Stimulated activated CD8-positive, alpha-beta memory T cell treated with anti-CD3 and anti-CD28 coated beads, Interleukin-12 subunit alpha, Interleukin-12 subunit beta, amount 100 ng/mL, for 4 hours (primary cell): ENCODE measurements around the gene ANKRD44.
"Not testable (repeated sequence)": the region's sequence is repeated elsewhere in the genome, so short reads cannot be mapped to it uniquely, and the experiment has no call there.

Experiments
- DNase-seq: peaks from one replicate; pipeline ENCODE4 v3.0.0-alpha.2; 2020; ENCODE audit warnings: low read depth

Gene ANKRD44

DNA sequence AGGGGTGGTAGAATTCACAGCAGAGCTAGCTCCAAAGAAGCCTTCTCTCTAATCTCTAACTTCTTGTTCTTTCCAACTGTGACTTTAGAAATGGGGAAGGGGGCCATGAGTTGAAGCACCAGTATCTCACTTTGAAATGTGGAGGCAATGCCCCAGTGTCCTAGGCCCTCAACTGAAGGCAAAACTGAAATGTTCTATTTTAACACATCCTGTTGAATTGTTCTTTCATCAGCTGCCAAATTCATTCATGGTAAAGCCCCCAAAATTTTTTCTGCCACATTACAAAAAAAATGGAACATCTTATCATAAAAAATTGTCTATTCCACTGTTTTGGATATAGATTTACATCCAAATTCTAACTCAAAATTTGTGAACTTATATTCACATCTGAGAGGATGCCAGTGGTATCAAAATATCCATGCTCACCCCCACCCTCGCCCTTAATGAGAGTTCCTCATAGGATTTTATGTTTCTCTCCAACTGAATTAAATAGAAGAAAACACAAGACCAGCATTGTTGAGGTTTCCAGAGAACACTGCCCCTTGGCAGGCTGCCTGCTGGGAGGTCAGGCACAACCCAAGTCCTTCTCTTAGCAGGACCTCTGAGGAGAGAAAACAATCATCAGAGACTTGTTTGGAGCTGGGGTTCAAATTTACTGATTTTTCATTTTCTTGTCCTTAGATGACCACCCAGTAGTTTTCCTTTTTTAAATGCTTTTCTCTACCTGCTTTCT lies 236.7 kb downstream of the ANKRD44 start:
- DNase-seq, result no peak

DNA sequence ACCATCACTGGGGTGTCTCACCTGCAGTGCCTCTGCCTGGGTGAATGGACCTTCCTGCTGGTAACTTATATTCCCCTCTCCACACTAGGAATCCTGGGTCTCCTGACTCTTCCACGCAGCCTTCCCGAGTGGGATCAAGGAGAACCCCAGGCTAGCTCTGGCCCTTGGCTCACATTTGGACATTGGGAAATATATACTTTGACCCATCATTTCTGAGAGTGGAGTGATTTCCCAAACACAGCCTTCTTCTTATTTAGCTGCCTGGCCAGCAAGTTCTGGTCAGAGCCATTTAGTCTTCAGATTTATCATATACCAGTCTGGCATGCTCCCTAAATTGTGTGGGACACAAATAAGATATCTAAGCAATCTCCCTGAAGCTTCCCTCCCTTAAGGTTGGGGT lies 237.3 kb downstream of the ANKRD44 start:
- no peak for DNase-seq

DNA sequence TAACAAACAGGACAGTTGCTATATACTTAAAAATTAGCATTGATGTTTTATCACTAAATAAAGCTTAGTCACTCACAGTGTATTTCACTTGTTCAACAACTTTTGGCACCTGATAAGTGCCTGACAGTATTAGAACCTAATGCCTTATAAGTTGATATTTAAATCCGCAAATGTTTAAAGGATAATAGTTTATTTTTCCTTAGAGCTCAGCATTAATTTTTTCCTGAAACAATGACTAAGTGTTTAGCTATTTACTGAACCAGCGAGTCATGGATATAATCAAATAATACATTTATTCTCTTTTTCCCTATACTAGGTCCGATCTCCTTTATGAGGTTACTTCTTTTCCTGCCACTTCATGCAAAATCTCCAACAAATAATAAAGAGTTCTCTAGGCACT lies 238.0 kb downstream of the ANKRD44 start:
- DNase-seq, result no peak

DNA sequence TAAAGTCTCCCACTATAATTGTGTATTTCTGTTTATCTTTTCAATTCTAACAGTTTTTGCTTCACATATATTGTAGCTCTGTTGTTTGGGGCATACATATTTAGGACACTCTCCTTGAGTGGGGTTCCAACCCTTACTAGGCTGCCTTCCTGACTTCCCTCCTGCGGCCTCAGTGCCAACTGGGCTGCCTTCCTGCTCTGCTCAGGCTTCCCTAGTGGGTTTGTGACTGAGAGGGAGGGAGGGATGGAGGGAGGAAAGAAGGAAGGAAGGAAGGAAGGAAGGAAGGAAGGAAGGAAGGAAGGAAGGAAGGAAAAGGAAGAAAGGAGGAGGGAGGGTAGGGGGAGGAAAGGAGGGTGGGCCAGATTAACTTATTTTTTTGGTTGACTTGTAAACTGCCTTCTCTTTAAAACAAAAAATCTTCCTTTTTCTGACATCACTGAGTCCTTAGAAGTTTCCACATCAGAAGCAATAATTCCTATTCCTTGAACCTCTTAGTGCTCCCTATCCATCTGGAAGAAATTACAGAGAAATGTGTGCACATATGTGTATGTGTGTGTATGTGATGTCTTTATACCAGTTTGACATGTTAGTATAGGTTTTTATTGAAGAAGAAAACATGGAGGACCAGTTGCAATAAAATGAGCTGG lies 238.7 kb downstream of the ANKRD44 start:
- no peak for DNase-seq

DNA sequence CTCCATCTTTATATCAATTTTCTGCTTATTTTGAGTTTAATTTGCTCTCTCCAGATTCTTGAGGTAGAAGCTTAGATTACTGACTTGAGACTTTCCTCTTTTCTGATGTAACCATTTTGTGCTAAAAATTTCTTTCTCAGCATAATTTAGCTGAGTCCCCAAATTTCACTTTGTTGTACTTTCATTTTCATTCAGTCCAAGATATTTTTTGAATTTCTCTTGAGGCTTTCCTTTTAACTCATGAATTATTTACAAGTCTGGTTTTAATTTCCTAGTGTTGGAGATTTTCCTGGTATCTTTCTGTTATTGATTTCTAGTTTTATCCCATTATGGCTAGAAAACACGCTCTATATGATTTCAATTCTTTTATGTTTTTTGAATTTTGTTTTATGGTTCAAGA lies 239.4 kb downstream of the ANKRD44 start:
- no peak for DNase-seq

DNA sequence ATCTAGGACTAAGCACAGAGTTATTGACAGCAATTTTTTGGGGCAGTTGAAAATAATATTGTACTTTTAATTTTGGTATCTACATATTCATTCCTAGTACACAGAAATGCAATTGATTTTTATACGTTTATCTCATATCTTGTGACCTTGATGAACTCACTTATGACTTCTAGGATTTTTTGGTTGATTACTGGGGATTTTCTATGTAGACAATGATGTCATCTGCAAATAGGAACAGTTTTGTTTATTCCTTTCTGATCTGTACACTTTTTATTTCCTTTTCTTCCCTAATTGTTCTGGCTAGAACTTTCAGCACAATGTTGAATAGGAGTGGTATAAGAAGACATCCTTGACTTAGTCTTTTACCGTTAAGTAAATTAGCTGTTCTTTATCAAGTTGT lies 240.6 kb downstream of the ANKRD44 start:
- DNase-seq, result no peak

DNA sequence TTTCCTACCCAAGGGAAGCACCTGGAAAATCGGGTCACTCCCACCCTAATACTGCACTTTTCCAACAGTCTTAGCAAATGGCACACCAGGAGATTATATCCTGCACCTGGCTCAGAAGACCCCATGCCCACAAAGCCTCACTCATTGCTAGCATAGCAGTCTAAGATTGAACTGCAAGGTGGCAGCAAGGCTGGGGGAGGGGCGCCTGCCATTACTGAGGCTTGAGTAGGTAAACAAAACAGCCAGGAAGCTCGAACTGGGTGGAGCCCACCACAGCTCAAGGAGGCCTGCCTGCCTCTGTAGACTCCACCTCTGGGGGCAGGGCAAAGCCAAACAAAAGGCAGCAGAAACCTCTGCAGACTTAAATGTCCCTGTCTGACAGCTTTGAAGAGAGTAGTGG lies 248.0 kb downstream of the ANKRD44 start:
- not testable (repeated sequence) for DNase-seq

DNA sequence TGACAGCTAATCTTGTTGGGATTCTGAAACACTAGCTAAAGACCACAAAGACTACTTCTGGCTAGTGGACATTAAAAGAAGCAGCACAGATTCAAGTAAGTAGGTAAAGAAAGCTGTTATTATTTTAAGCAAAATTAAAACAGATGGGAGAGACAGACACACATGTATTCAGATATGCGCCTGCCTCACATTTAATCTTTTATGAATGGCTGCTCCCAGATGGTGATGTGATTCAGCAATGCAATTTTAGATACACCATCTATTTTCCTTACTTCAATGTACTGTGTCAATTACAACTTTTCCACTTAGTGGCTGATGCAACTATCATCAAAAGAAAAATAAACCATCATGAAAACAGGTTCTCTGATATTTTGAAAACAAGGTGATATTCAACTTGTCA lies 251.1 kb downstream of the ANKRD44 start:
- DNase-seq, result no peak

DNA sequence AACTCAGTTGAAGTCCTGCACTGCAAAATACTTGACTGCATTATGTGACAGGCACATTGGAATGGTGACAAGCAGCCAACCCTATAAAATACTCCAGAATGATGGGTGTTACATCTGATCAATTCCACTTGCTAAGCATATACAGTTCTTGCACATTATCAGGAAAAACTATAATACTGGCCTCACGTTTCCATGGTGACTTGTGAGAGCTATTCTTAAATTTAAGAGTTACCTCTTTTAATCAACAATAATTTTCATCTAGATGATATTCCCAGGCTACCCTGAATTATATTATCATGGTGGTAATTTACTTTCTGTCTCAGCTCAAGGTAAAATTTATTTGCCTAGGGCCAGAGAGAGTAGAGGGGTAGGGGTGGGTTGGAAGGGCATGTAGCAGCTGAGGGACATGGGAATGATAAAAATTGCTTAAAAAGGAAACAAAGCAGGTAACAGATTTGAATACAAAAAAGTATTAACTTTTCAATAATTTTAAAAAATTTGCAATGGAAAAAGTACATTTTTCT lies 251.7 kb downstream of the ANKRD44 start:
- no peak for DNase-seq

DNA sequence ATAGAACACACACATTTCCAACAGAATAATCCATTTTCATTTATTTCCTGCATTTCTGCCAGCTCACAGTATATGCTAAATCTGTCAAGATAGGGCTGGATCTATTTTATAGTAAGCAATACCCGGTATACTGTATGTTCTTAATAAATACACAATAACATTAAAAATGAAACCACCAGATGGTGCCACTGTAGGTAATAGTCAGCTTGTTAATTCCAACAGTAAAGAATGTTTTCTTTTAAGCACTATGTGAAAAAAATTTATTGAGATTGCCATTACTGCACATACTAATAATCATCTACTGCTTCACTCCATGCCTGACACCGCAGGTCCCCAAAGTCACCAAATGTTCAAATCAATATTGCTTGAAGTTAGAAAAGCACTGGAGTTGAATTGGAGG lies 252.6 kb downstream of the ANKRD44 start:
- no peak for DNase-seq

DNA sequence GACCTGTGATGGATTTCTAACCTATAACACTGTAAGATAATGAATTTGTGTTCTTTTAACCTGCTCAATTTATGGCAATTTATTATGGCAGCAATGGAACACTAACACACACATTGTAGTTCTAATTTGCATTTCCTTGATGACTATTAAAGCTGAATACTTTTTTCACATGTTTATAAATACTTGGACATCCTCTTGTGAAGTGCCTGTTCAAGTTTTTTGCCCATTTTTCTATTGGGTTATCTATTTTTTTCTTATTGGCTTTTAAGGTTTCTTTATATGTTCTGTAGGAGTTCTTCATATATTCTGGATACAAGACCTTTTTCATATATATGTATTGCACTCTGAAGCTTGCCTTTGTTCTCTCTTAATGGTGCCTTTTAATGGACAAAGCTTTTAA lies 255.5 kb downstream of the ANKRD44 start:
- DNase-seq, result no peak

DNA sequence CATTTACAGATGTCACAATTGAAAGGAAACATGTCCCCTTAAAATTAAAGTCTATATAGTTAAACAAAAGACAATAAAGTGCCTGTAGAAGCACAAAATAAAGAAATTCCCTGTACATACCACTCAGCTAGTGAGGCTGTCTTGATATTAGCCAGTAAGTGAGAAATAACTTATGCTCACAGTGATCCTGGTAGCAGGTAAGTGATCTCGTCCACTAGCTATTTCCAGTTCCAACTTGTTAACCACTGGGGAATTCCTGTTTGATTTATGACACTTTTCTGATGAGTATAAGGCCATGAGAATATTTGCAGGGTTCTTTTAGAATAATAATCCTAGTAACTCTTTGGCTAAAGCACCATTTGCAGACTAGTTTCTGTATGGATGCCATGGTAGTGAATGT lies 256.1 kb downstream of the ANKRD44 start:
- DNase-seq, result no peak

DNA sequence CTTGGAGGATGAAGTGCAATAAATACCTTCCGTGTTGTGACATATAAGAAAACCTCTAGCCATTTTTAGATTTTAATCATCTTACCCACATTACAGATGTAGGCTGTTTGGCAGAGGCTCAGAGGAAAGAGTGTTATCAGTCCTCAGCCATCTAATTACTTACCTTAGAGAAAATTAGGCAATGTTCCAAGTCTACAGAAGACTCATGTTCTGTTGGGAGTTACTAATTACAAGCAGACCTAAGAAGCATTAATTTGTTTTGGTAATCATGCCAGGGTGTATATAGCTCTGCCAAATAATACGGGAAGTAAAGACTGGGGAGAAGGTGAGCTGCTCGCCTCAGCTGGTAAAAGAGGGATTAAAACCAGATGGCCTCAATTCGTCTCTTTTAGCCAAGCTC lies 258.2 kb downstream of the ANKRD44 start:
- no peak for DNase-seq

DNA sequence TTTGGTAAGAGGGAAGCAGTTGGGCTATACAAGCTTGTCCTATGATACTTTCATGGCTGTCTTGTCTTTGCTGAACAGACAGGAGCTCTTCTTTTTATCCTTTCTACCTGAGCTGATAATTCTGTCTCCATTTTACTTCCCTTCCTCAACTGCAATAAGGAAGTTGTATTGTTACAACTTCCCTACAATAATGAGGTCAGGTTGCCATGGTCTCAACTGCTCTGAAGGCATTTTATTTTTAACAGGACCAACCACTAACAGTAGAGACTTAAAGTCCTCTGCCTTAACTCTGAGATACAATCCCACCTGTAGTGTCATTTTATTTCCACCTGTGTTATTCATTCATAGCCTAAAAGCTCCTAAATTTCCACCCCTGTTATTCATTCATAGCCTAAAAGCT lies 265.5 kb downstream of the ANKRD44 start:
- no peak for DNase-seq

DNA sequence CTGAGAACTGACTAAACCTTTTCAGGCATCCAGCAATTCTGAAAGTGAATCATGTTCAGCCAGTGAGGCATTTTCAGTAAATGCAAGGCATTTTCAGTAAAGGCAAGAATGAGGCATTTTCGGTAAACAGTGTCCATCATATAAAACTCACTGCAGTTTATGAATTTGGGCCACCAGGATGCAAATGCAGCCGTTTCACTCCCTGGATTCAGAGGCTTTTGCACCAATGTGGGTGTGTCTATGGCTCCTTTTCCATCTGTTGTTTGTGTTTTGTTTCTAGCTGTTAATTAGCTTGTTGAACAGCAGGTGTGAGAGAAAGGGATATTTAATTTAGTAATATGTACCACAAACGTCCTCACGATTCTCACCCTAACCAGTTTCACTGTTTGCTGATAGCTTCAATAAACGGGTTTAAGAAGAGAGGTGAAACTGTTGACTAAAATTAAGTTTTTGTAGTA lies 267.8 kb downstream of the ANKRD44 start:
- DNase-seq, result no peak

DNA sequence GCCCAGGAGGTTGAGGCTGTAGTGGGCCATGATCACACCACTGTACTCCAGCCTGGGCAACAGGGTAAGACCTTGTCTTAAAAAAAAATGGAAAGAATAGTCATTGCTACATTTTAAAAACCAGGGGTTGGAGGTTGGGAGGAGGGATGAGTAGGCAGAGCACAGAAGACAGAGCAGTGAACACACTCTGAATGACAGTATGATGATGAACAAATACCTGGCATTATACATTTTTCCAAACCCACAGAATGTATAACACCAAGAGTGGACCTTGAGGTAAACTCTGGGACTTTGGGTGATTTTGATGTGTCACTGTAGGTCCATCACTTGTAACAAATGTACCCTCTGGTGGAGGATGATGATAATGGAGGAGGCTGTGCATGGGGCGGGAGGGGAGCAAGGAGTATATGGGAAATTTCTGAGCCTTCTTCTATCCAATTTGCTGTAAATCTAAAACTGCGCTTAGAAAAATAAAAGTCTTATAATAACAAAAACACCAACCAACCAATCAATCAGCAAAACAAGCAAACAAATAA lies 272.6 kb downstream of the ANKRD44 start:
- DNase-seq, result no peak

DNA sequence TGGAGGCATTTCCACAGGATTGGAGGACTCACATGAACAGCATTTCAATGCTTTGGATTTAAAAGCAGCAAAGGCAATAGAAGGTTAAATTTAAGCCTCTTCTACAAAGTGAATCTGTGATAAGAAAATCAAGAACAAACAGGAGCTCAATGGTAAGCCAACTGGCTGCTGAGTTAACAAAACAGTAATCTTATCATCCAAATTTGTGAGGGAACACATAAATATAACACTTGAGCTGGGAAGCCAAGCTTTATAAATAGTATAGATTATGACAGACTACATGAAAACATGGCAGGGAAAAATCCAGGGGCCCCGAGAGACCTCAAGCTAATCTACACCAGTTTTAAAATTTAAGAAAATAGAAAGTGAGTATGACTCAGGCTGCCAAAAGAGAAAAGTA lies 275.6 kb downstream of the ANKRD44 start:
- no peak for DNase-seq

DNA sequence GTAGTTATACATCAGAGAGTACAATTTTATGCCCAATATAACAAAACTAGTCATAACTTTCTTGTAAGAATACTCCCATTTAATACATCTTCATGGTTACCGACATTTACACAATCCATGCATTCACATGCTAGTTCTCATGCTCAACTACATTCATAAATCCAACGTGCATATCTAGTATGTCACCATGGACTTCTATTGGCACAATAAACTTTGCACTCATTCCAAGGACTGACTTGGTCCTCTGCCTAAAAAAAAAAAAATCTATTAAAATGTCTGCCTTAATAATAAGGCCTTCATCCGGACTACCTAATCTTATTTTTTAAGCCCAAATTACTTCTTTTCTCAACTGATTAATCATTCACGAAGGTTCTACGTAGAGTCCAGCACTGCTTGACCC lies 276.3 kb downstream of the ANKRD44 start:
- DNase-seq, result no peak

DNA sequence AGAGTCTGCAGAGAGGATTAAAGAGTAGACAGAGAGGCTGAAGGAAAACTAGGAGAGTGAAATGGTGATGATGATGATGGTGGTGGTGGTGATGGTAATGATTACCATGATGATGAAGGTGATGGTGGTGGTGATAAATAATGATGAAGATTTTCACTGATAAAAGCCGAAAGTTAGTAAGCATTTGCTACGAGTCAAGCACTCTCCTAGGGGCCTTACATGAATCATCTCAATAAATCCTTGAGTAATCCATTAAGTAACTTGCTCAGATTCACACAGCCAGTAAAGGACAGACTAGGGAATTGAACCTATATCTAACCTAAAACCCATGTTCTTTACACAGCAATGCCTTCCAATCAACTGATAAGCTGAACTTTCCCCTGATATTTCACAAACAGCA lies 277.4 kb downstream of the ANKRD44 start:
- no peak for DNase-seq

DNA sequence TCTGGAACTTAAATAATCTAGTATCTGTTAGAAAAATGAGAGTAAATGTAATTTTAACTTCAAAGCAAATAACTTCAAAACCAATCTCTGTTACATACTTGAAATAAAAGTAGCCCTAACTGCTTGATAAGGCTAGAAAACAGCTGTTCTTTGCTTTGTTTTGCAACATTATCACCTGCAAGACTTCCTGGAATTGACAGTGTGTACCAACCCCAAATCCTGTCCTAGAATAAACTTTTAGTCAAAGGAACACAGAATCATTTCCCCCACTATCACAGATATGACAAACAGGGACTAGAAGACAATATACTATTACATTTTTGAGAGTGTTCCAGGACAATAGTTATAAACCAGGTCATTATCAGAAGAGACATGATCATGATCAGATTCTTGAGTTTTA lies 278.8 kb downstream of the ANKRD44 start:
- DNase-seq, result no peak

DNA sequence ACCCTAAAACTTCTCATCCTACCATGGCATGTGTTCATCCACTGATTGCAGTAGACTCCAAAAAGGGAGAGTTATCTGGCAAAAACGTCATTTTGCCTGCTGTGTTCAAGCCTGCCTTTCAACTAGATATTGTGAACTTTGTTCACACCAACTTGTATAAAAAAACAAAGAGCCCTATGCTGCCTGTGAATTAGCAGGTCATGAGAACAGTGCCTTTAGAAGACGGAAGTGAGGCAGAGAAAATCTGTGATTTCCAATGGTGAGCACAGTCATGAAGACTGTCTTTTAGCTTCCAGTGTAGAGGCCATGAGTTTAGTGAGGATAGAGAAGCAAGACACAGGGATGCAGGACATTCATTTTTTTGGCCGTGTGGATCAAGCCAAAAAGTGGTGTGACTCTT lies 280.5 kb downstream of the ANKRD44 start:
- DNase-seq, result no peak

DNA sequence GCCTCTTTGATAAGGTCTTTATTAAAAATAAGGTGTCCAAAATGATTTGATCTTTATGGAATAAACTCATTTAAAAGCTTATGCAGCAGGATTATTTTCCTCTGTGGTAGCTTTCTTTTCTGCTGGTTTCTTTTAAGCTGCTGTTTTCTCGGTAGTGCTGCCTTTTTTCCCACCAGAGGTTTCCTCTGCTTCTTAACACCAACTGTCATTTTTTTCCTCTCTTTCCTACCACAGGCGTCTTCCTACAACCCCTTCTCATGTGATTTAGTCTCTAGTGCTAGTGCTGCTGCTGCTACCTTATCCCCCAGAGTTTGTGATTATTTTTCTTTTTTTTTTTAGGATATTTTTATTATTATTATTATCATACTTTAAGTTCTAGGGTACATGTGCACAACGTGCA lies 281.9 kb downstream of the ANKRD44 start:
- no peak for DNase-seq

DNA sequence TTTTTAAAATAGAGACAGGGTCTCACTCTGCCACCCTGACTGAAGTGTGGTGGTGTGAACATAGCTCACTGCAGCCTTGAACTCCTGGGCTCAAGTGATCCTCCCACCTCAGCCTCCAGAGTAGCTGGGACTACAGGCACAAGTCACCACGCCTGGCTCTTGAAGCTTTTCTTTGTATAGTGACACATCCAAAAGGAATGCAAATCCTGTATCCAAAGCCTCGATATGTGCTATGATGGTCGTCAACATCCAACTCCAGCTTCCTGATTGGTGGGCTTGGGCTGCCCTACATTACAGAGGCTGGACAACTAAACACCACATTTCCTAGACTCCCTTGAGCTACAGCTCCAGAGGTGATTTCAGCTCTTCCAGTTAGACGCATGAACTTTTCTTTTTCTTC lies 282.4 kb downstream of the ANKRD44 start:
- no peak for DNase-seq

DNA sequence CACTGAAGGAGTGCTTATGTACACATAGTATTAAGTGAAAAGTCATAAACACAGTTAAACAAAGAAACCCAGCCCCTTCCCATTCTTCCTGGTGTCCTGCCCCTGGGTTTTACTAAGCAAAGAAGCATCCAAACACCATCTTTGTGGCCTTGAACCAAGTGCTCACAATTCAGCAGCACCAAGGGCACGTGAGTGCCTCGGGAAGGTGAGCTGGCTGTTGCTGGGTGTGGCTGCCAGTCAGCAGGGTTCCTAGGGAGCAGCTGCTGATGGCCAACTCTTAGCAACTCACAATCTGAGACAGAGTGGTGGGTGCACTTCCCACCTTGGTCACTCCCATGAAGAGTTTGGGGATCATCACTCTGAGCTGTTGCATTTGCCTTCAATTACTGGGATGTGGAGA lies 286.4 kb downstream of the ANKRD44 start:
- no peak for DNase-seq
